ENCODE data around the gene VPS35L.

The VPS35L gene

DNA sequence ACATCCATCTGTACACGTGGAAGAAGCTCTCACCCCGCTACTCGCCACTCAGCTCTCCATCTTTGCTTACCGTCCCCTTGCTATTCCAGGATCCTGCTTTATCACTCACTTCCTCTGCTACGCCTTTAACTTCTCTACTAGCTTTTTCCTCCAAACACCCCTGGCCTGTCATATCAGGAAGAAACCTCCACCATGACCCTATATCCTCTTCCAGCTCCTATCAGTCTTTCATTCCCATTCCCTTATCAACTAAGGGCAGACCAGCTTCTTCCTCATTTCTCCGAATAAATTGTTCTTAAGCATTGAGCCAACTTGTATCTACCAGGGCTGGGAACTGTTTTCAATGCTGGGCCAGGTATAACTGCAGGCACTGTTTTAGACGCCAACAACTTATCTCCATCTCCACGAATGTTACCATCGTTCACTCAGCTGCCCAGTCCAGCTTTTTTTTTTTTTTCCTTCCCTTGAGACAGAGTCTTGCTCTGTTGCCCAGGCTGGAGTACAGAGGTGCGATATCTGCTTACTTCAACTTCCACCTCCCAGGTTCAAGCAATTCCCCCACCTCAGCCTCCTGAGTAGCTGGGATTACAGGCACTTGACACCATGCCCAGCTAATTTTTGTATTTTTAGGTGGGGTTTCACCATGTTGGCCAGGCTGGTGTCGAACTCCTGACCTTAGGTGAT lies 166.9 kb downstream of the VPS35L start:
- Histone ChIP-seq H3K79me2 (ENCODE audit: control insufficient read depth, low read length) (peaks cover 10% of the 10 kb centered on the region), H3K9me3 (ENCODE audit: control insufficient read depth, insufficient read depth, low read length) (no peaks in the 10 kb centered on the region), H3K4me1 (ENCODE audit: control insufficient read depth, low read length) (peaks cover 8% of the 10 kb centered on the region), H3K27ac (ENCODE audit: low read depth, low read length) (no peak overlapping the region), H3K9me2 (replicated peaks; ENCODE audit: control insufficient read depth, low read length) (no peaks in the 10 kb centered on the region), H3K27me3 (ENCODE audit: control insufficient read depth, low read length) (no peaks in the 10 kb centered on the region), H4K20me1 (ENCODE audit: control insufficient read depth, insufficient read depth, low read depth, low read length) (no peaks in the 10 kb centered on the region), H3K36me3 (ENCODE audit: control insufficient read depth, low read length) (peaks cover 5% of the 10 kb centered on the region), H3F3A (ENCODE audit: control insufficient read depth, insufficient read depth) (no peaks in the 10 kb centered on the region), H3K4me3 (ENCODE audit: low read length) (no peak overlapping the region), H3K4me2 (ENCODE audit: low read length) (no peak overlapping the region)
- no peak for TF ChIP-seq EZH2phosphoT487 (IDR thresholded peaks at IDR 0.05; ENCODE audit: borderline replicate concordance, low read length)
- TF ChIP-seq, protein P1, sequence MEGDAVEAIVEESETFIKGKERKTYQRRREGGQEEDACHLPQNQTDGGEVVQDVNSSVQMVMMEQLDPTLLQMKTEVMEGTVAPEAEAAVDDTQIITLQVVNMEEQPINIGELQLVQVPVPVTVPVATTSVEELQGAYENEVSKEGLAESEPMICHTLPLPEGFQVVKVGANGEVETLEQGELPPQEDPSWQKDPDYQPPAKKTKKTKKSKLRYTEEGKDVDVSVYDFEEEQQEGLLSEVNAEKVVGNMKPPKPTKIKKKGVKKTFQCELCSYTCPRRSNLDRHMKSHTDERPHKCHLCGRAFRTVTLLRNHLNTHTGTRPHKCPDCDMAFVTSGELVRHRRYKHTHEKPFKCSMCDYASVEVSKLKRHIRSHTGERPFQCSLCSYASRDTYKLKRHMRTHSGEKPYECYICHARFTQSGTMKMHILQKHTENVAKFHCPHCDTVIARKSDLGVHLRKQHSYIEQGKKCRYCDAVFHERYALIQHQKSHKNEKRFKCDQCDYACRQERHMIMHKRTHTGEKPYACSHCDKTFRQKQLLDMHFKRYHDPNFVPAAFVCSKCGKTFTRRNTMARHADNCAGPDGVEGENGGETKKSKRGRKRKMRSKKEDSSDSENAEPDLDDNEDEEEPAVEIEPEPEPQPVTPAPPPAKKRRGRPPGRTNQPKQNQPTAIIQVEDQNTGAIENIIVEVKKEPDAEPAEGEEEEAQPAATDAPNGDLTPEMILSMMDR (IDR thresholded peaks at IDR 0.05; ENCODE audit: low read depth, low read length, poor library complexity, severe bottlenecking), result no peak

DNA sequence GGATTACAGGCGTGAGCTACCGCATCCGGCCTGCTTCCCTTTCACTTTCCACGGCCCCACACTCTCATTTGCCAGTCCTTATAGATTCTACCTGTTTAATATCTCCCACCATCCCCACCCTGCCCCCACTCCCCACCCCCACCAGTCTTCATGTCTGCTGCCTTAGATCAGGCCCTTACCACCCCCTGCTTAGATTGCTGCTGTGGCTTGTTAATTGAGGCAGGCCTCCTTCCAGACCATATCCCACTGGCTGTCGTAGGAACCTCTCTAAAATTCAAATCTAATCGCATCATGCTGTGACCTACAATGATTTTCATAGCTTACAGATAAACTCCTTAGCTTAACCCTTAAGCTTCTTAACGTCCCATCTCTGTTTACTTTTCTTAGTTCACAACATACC lies 167.5 kb downstream of the VPS35L start:
- Histone ChIP-seq H3K36me3 (ENCODE audit: control insufficient read depth, low read length) (no peaks in the 10 kb centered on the region; the same call in 1 of the 2 replicates), H3K27ac (ENCODE audit: low read depth, low read length) (no peak overlapping the region), H3K27me3 (ENCODE audit: control insufficient read depth, low read length) (no peaks in the 10 kb centered on the region), H4K20me1 (ENCODE audit: control insufficient read depth, insufficient read depth, low read depth, low read length) (no peaks in the 10 kb centered on the region), H3K4me3 (ENCODE audit: low read length) (no peak overlapping the region), H3K4me2 (ENCODE audit: low read length) (no peak overlapping the region), H3K9me2 (replicated peaks; ENCODE audit: control insufficient read depth, low read length) (no peaks in the 10 kb centered on the region), H3K9me3 (ENCODE audit: control insufficient read depth, insufficient read depth, low read length) (no peaks in the 10 kb centered on the region), H3F3A (ENCODE audit: control insufficient read depth, insufficient read depth) (no peaks in the 10 kb centered on the region), H3K79me2 (ENCODE audit: control insufficient read depth, low read length) (peaks cover 5% of the 10 kb centered on the region), H3K4me1 (ENCODE audit: control insufficient read depth, low read length) (peaks cover 8% of the 10 kb centered on the region)
- no peak for TF ChIP-seq EZH2phosphoT487 (IDR thresholded peaks at IDR 0.05; ENCODE audit: borderline replicate concordance, low read length)
- TF ChIP-seq, protein P1 (IDR thresholded peaks at IDR 0.05; ENCODE audit: low read depth, low read length, poor library complexity, severe bottlenecking), result no peak

DNA sequence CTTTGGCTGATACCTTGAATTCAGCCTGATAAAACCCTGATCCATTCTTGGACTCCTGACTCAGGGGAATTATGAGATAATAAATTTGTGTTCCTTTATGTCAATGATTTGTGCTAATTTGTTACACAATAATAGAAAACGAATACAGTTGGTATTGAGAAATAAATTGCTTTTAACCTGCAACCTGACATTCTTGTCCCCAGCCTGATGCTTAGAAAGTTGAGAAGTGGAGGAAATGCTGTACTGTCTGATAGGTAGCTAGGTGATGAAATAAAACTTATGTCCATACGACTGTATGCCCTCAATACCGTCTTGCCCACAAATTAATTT lies 173.1 kb downstream of the VPS35L start:
- H3K79me2 ChIP-seq (ENCODE audit: control insufficient read depth, low read length), result no peaks in the 10 kb centered on the region
- no peaks in the 10 kb centered on the region for H4K20me1 ChIP-seq (ENCODE audit: control insufficient read depth, insufficient read depth, low read depth, low read length)
- H3K36me3 ChIP-seq (ENCODE audit: control insufficient read depth, low read length), result no peaks in the 10 kb centered on the region
- TF ChIP-seq, protein P1 (IDR thresholded peaks at IDR 0.05; ENCODE audit: low read depth, low read length, poor library complexity, severe bottlenecking), result no peak
- no peak for TF ChIP-seq EZH2phosphoT487 (IDR thresholded peaks at IDR 0.05; ENCODE audit: borderline replicate concordance, low read length)
- H3F3A ChIP-seq (ENCODE audit: control insufficient read depth, insufficient read depth), result no peaks in the 10 kb centered on the region
- no peaks in the 10 kb centered on the region for H3K9me3 ChIP-seq (ENCODE audit: control insufficient read depth, insufficient read depth, low read length)
- no peak overlapping the region for H3K4me2 ChIP-seq (ENCODE audit: low read length)
- no peak overlapping the region for H3K4me3 ChIP-seq (ENCODE audit: low read length)
- no peaks in the 10 kb centered on the region for H3K27me3 ChIP-seq (ENCODE audit: control insufficient read depth, low read length)
- H3K4me1 ChIP-seq (ENCODE audit: control insufficient read depth, low read length), result no peaks in the 10 kb centered on the region
- no peaks in the 10 kb centered on the region for H3K9me2 ChIP-seq (replicated peaks; ENCODE audit: control insufficient read depth, low read length)
- H3K27ac ChIP-seq (ENCODE audit: low read depth, low read length), result no peak overlapping the region

Measured in DOHH2 (cell line).